HepG2 (cell line): ENCODE results near the gene NPTXR. TPM values are rescaled to one million over a fixed set of nuclear protein-coding genes. Genes with fewer than 3 reads are reported as not detected.

Source experiments
- HDAC2 ChIP-seq: sonication (generic); formaldehyde crosslinking; IDR thresholded peaks from 2 replicates; pipeline ENCODE4 v1.4.0; 2020; ENCODE audit warnings: missing genetic modification reagents
- HNF1A ChIP-seq, 2 experiments: sonication (generic) in 1 of 2; formaldehyde crosslinking in 1 of 2; IDR thresholded peaks; 2 replicates each; pipeline versions ENCODE4 v1.4.0 to v1.6.1; 2016 to 2020; ENCODE audit warnings: borderline replicate concordance in 1 of 2, low read depth in 1 of 2, mild to moderate bottlenecking in 1 of 2, missing genetic modification reagents in 1 of 2
- IKZF4 ChIP-seq: sonication (generic); formaldehyde crosslinking; IDR thresholded peaks from 2 replicates; pipeline ENCODE4 v1.5.1; 2020; ENCODE audit warnings: borderline replicate concordance, mild to moderate bottlenecking, low read depth, missing genetic modification reagents; ENCODE audit errors: not compliant biosample characterization
- KAT7 ChIP-seq: IDR thresholded peaks from 2 replicates; pipeline ENCODE4 v1.6.1; 2018; ENCODE audit warnings: borderline replicate concordance, missing compliant biosample characterization
- PHF21A ChIP-seq: sonication (generic); formaldehyde crosslinking; IDR thresholded peaks from 2 replicates; pipeline ENCODE4 v1.5.0; 2020; ENCODE audit warnings: mild to moderate bottlenecking, missing genetic modification reagents
- STAT6 ChIP-seq: sonication (generic); formaldehyde crosslinking; IDR thresholded peaks from 2 replicates; pipeline ENCODE4 v1.4.0; 2020; ENCODE audit warnings: missing genetic modification reagents, mild to moderate bottlenecking, borderline replicate concordance
- ZBTB2 ChIP-seq: sonication (generic); formaldehyde crosslinking; IDR thresholded peaks from 2 replicates; pipeline ENCODE4 v1.8.0; 2022; ENCODE audit warnings: low read depth, missing genetic modification reagents
- ZFX ChIP-seq: sonication (generic); formaldehyde crosslinking; IDR thresholded peaks from 2 replicates; pipeline ENCODE4 v1.4.0; 2020; ENCODE audit warnings: mild to moderate bottlenecking, low read depth, missing genetic modification reagents, moderate library complexity
- ZHX2 ChIP-seq, 2 experiments: sonication (generic) in 1 of 2; formaldehyde crosslinking in 1 of 2; IDR thresholded peaks; 2 replicates each; pipeline versions ENCODE4 v1.6.1 to v1.9.0; 2014 to 2022; ENCODE audit warnings: antibody characterized with exemption in 1 of 2, borderline replicate concordance in 1 of 2, inconsistent platforms in 1 of 2, low read depth in 1 of 2, missing genetic modification reagents in 1 of 2
- ZNF160 ChIP-seq: sonication (generic); formaldehyde crosslinking; IDR thresholded peaks from 2 replicates; pipeline ENCODE4 v1.8.0; 2022; ENCODE audit warnings: mild to moderate bottlenecking, inconsistent platforms, missing genetic modification reagents
- ZNF543 ChIP-seq: sonication (generic); formaldehyde crosslinking; IDR thresholded peaks from 2 replicates; pipeline ENCODE4 v1.4.0; 2020; ENCODE audit warnings: mild to moderate bottlenecking, missing genetic modification reagents
- ZNF589 ChIP-seq: sonication (generic); formaldehyde crosslinking; conservative IDR thresholded peaks from 2 replicates; pipeline ENCODE4 v1.8.0; 2022; ENCODE audit warnings: mild to moderate bottlenecking, moderate library complexity, missing genetic modification reagents
- polyA plus RNA-seq, 8 experiments: library from polyadenylated mRNA; depleted of rRNA in 3 of 8; stranded (reverse) in 7 of 8; unstranded in 1 of 8; fragments of >200 nt; fragmentation: Illumina TruSeq in 4 of 8; extraction: Trizol in 4 of 8; gene quantifications; 2 replicates each; pipeline versions ENCODE4 v1.2.1 to v1.2.3, GENCODE V29; 2011 to 2016; ENCODE audit warnings: low read depth in 4 of 8, missing spikeins in 1 of 8, mixed read lengths in 1 of 8; ENCODE audit not compliant: insufficient read depth in 1 of 8
- total RNA-seq, 5 experiments: library from RNA; depleted of rRNA; stranded (reverse); fragments of >200 nt; fragmentation: Illumina TruSeq; extraction: Trizol; gene quantifications; 2 replicates each; pipeline ENCODE4 v1.2.3, GENCODE V29; 2016; ENCODE audit warnings: low read depth in 1 of 5
- TF ChIP-seq, protein P1 (sequence below): sonication (generic); formaldehyde crosslinking; IDR thresholded peaks from 2 replicates; pipeline ENCODE4 v1.4.0; 2020; ENCODE audit warnings: missing genetic modification reagents

The NPTXR gene
- total and polyA plus RNA-seq, 2 of the 13 experiments (the other 11 are each of a cell fraction or from before 2014, with no cell fraction given): 2.6 to 4.8 TPM

DNA sequence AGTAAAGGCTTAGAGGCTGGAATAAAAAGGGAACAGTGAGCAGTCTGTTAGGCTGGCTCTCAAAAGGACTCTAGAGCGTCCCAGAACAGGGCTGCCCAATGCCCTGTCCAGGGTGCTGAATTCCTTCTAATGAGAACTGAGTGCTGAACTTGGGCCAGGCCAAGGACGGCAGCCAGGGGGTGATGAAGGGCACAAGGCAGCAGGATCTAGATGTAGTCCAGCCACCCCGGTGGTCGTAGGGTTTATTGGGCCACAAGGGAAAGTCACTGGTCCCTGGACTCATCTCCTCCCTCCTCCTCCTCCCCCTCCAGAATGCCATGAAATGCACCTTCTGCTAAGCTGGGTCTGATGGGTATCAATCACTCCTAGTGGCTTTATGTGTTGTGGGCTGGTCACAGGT, 19.2 kb downstream of the NPTXR start (continued):
- TF ChIP-seq IKZF4 (CRISPR knock-in tag): no peak
- peak; percentile 89 for TF ChIP-seq HDAC2
- no peak for TF ChIP-seq ZNF543 (CRISPR knock-in tag)
- TF ChIP-seq, protein P1, sequence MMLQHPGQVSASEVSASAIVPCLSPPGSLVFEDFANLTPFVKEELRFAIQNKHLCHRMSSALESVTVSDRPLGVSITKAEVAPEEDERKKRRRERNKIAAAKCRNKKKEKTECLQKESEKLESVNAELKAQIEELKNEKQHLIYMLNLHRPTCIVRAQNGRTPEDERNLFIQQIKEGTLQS (CRISPR knock-in tag): peak; percentile 50; the same call in 1 of the 2 replicates
- 0 out of 2 replicates have a peak, but pooled peaks have one; percentile 51 for TF ChIP-seq ZNF160 (CRISPR knock-in tag)
- TF ChIP-seq ZFX (CRISPR knock-in tag): no peak
- no peak for TF ChIP-seq STAT6 (CRISPR knock-in tag)
- no peak for TF ChIP-seq KAT7 (CRISPR knock-in tag)
- TF ChIP-seq HNF1A (IDR thresholded peaks at IDR 0.05; ENCODE audit: low read depth): no peak
- TF ChIP-seq HNF1A (CRISPR knock-in tag; IDR thresholded peaks at IDR 0.05; ENCODE audit: borderline replicate concordance): no peak
- no peak for TF ChIP-seq ZBTB2 (CRISPR knock-in tag)
- TF ChIP-seq PHF21A (CRISPR knock-in tag): no peak
- no peak for TF ChIP-seq ZHX2 (IDR thresholded peaks at IDR 0.05; ENCODE audit: low read depth)
- TF ChIP-seq ZHX2 (CRISPR knock-in tag; IDR thresholded peaks at IDR 0.05; ENCODE audit: borderline replicate concordance): no peak
- no peak for TF ChIP-seq ZNF589 (CRISPR knock-in tag)
